D341Med (cell line): ENCODE data around the gene FMO4.
"Not testable (repeated sequence)": the region's sequence is repeated elsewhere in the genome, so short reads cannot be mapped to it uniquely, and the experiment has no call there.

ENCODE experiments used
- DNase-seq: peaks from one replicate; pipeline ENCODE4 v3.0.0; 2012; ENCODE audit warnings: low spot score

FMO4 gene

GRCh38 chr1:171335964-171336363, 22.0 kb downstream of the FMO4 start:
- DNase-seq: no peak

- not testable (repeated sequence) for DNase-seq
Measured at GRCh38 chr1:171339345-171339744, 25.4 kb downstream of the FMO4 start.

GRCh38 chr1:171343727-171344472, 29.9 kb downstream of the FMO4 start:
- no peak for DNase-seq

DNA sequence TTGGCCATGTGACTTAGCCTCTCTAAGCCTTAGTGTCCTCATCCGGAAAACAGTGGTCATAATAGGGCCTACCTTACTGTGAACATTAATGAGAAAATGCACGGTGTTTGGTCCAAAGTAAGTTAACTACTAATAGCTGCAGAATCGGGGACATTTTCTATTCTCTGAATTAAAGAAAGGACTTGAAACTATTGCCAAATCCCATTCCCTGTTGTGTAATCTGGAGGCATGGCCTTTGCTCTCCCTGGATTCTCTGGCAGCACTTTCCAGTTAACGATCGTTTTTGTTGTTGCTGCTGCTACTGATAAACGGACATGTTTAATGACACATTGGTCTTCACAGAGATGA, 30.5 kb downstream of the FMO4 start:
- no peak for DNase-seq

DNA sequence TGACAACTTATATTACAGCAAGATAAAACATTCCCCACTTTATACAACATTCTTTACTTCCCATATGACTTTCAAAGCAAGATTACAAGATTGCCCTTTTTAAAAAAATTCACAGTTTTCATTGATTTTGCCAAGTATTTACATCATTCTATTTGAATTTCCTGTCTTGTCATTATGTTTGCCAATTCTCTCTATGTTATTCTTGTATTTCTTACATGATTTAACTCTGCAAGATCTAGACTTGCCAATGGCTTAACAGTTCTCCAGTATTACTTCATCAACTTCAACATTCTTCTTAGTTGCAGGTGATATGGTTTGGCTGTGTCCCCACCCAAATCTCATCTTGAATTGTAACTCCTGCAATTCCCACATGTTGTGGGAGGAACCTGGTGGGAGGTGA, 31.6 kb downstream of the FMO4 start:
- DNase-seq: no peak

DNA sequence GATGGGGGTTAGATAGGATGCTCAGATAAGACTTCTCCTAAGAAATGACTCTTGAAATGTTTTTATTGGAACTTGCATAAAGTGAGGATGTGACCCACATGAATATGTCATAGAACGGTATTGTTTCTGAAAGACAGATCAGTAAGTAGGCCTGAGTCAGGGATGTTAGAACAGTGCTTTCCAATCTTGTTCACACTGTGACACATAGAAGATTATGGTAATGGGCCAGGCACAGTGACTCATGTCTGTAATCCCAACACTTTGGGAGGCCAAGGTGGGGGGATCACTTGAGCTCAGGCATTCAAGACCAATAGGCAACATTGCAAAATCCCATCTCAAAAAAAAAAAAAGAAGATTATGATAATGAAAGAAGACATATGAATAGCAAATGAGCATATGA, 32.9 kb downstream of the FMO4 start:
- DNase-seq: no peak

- no peak for DNase-seq
Measured at GRCh38 chr1:171350594-171350993, 36.6 kb downstream of the FMO4 start.

- no peak for DNase-seq
Measured at GRCh38 chr1:171351961-171352360, 38.0 kb downstream of the FMO4 start.

- DNase-seq: no peak
Measured at GRCh38 chr1:171352554-171352953, 38.6 kb downstream of the FMO4 start.

GRCh38 chr1:171355727-171356126, 41.7 kb downstream of the FMO4 start:
- DNase-seq: no peak

DNA sequence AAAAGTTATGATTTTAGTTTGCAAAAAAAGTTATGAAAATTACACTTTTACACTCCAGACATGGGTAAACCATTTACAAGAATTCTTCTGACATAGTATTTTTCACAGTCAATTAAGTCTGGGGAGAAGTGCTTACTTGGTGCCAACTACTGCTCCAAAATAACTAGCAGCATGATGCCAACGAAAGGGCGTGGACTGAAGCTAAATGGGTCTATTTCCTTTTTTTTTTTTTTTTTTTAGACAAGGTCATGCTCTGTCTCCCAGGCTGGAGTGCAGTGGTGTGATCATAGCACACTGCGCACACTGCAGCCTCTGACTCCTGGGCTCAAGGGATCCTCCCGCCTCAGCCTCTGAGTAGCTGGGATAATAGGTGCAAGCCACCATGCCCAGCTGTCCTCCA, 43.2 kb downstream of the FMO4 start:
- no peak for DNase-seq

- DNase-seq: not testable (repeated sequence)
Measured at GRCh38 chr1:171359355-171359648, 45.3 kb downstream of the FMO4 start.

- DNase-seq: not testable (repeated sequence)
Measured at GRCh38 chr1:171359731-171360527, 45.9 kb downstream of the FMO4 start.

DNA sequence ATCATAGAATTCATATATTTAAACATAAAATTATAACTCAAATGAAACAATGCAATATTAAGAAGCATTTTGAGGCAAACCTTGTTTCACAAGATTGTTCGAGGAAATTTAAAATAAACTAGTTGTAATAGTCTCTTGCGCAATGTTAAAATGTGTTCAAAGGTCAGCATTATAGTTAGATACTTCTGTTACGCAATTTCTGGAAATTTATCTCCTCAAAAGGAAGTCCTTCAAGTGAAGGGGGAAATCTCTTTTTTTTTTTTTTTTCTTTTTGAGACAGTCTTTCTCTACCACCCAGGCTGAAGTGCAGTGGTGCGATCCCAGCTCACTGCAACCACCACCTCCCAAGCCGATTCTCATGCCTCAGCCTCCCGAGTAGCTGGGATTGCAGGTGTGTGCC, 52.1 kb downstream of the FMO4 start:
- no peak for DNase-seq

GRCh38 chr1:171366816-171367215, 52.8 kb downstream of the FMO4 start:
- DNase-seq: no peak

DNA sequence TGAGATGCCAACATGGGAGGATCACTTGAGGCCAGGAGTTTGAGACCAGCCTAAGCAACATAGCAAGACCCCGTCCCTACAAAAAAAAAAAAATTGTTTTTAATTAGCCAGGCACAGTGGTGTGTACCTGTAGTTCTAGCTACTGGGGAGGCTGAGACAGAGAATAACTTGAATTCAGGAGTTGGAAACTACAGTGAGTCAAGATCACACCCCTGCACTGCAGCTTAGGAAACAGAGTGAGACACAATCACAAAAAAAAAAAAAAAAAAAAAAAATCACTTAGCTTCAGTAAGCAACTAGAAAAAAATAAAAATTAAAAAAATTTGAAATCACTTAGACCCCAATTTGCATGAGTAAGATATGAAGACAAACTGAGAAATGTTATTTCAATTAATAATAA, 53.5 kb downstream of the FMO4 start:
- DNase-seq: no peak

DNA sequence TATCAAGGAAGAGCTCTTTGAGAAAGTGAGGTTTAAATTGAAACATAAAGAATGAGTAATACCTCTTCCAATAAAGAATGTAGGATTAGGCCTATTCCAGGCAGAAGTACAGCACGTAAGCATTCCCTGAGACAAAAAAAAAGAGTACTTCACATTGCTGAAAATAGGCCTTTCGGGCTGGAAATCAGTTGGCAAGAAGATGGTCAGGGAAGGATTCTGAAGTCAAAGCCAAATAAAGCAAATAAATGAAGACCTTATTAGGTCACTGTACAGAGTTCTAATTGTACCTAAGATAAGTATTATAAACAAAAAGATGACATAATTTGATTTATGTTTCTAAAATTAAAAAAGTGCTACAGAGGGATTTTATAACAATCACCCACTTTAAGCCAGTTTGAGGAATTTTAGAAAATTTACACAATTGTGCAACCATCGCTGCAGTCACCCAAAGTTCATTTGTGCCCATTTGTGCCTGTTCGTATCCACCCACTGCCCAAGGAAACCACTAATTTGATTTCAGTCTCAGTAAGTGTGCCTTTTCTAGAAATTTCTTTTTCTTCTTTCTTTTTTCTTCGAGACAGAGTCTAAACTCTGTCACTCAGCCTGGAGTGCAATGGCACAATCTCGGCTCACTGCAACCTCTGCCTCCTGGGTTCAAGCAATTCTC, 58.6 kb downstream of the FMO4 start:
- DNase-seq: no peak

DNA sequence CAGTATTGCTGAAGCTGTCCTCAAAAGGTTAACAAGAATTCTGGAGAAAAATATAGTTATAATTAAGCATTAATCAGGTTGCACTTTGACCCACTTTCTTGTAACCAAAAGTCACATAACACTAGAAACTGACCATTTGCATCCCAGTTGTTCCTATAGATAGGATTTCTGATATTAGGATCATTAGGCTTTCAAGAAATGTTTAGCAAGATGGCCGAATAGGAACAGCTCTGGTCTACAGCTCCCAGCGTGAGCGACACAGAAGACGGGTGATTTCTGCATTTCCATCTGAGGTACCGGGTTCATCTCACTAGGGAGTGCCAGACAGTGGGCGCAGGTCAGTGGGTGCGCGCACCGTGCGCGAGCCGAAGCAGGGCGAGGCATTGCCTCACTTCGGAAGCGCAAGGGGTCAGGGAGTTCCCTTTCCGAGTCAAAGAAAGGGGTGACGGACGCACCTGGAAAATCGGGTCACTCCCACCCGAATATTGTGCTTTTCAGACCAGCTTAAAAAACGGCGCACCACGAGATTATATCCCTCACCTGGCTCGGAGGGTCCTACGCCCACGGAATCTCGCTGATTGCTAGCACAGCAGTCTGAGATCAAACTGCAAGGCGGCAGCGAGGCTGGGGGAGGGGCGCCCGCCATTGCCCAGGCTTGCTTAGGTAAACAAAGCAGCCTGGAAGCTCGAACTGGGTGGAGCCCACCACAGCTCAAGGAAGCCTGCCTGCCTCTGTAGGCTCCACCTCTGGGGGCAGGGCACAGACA, 59.6 kb downstream of the FMO4 start:
- DNase-seq: not testable (repeated sequence)

- DNase-seq: no peak
Measured at GRCh38 chr1:171379846-171380245, 65.9 kb downstream of the FMO4 start.

- no peak for DNase-seq
Measured at GRCh38 chr1:171381866-171382210, 67.9 kb downstream of the FMO4 start.

DNA sequence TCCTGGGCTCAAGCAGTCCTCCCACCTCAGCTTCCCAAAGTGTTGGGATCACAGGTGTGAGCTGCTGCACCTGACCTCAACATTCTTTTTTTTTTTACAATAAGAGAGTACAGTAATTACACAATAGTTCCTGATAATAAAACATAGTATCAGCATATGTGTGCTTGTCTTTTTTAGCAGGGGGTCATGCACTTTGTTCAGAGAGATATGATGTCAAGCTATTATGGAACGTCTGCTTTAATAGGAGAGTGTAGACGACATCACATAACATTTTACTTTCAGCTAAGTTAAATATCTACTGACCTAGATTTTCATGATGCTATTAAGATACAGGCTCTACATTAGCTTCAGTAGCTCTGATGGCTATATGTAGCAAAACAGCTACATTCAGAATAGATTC, 70.5 kb downstream of the FMO4 start:
- no peak for DNase-seq

DNA sequence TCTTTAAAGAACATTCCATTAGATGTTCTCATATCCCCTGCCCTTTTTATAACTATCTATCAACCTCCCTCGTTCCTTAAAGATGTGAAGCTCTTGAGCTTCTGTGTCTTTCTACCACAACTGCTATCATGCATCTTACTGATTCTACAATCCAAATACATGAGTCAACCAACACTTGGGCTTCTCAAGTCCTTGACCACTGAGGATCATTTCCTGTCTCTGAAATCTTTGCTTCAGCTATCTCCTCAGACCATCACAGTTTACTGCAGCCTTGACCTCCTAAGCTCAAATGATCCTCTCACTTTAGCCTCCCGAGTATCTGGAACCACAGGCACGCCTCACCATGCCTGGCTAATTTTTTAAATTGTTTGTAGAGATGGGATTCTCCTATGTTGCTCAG, 75.2 kb downstream of the FMO4 start:
- DNase-seq: no peak

DNA sequence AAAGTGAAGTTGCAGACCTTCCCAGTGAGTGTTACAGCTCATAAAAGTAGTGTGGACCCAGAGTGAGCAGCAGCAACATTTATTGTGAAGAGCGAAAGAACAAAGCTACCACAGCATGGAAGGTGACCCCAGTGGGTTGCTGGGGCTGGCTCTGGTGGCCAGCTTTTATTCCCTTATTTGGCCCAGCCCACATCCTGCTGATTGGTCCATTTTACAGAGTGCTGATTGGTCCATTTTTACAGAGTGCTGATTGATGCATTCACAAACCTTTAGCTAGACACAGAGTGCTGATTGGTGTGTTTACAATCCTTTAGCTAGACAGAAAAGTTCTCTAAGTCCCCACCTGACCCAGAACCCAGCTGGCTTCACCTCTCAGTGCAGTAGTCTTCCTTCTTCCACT, 76.8 kb downstream of the FMO4 start:
- DNase-seq: not testable (repeated sequence)
